ENCODE results near the gene ACP7.

ACP7 gene

DNA sequence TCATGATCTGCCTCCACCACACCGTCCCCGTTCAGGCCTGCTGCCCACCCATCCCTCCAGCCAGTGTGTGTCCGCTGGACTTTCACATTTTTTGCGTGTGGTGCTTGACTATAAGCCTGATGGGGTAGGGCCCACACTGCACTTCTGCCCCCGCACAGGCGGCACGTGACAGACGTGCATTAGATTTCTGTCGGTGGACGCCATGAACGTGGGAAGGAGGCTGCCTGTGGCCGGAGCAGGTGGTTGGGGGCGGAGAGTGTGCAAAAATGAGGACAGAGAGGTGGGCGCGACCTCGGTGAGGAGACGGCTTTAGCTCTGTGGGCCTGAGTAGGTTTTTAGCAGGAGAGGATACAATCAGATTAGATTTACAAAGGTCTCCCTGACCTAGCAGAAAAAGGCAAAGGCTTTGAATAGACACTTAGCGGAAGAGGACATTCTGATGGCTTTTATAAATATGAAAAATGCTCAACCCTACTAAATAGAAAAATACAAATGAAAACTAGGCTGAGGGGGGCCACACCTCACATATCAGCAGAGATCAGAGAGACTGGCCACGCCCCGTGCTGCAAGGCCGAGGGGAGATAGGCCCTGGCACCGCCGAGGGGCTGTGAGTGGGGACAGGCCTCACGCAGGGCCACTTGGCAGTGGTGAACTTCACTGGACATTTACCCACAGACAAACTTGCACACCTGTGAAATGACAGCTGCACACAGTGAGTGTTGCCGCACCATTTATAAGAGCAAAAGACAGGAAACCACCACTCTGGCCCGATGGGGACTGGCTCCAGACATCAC lies 66.8 kb downstream of the ACP7 start:
- Histone ChIP-seq H3F3A (ENCODE audit: insufficient read depth) (no peaks in the 10 kb centered on the region), H3K27me3 (ENCODE audit: low read length) (no peaks in the 10 kb centered on the region), H3K27ac (ENCODE audit: low read depth, low read length) (no peak overlapping the region), H3K4me3 (ENCODE audit: insufficient read depth, low read length, poor library complexity, severe bottlenecking) (no peak overlapping the region), H4K20me1 (ENCODE audit: low read depth, low read length) (no peaks in the 10 kb centered on the region), H3K79me2 (ENCODE audit: insufficient read depth, low read length) (no peaks in the 10 kb centered on the region), H3K9me3 (ENCODE audit: insufficient read depth, low read length) (no peaks in the 10 kb centered on the region), H3K4me2 (ENCODE audit: low read depth, low read length, poor library complexity, severe bottlenecking) (no peak overlapping the region), H3K36me3 (ENCODE audit: low read length) (no peaks in the 10 kb centered on the region), H2AFZ (ENCODE audit: low read depth, low read length, severe bottlenecking) (no peak overlapping the region), H3K9ac (ENCODE audit: low read length) (no peak overlapping the region), H3K9me2 (replicated peaks; ENCODE audit: insufficient read depth, low read length) (no peaks in the 10 kb centered on the region)
- TF ChIP-seq, protein P1, sequence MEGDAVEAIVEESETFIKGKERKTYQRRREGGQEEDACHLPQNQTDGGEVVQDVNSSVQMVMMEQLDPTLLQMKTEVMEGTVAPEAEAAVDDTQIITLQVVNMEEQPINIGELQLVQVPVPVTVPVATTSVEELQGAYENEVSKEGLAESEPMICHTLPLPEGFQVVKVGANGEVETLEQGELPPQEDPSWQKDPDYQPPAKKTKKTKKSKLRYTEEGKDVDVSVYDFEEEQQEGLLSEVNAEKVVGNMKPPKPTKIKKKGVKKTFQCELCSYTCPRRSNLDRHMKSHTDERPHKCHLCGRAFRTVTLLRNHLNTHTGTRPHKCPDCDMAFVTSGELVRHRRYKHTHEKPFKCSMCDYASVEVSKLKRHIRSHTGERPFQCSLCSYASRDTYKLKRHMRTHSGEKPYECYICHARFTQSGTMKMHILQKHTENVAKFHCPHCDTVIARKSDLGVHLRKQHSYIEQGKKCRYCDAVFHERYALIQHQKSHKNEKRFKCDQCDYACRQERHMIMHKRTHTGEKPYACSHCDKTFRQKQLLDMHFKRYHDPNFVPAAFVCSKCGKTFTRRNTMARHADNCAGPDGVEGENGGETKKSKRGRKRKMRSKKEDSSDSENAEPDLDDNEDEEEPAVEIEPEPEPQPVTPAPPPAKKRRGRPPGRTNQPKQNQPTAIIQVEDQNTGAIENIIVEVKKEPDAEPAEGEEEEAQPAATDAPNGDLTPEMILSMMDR (IDR thresholded peaks at IDR 0.05; ENCODE audit: insufficient read depth, low read length, poor library complexity, severe bottlenecking) = no peak
- TF ChIP-seq EZH2phosphoT487 (conservative IDR thresholded peaks at IDR 0.05; ENCODE audit: low read length) = no peak

DNA sequence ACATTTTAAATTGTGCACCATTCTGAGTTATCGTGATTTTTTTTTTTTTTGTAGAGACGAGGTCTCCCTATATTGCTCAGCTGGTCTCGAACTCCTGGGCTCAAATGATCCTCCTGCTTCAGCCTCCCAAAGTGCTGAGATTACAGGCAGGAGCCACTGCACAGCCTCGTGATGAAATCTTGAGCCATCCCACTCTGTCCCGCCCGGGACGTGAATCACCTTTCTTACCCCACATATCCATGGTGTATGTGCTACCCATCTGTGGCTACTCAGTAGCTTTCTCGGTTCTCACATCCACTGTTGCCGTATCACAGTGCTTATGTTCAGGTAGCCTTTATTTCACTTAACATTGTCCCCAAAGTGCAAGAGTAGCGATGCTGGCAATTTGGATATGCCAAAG lies 67.9 kb downstream of the ACP7 start:
- Histone ChIP-seq H3K27me3 (ENCODE audit: low read length) (no peaks in the 10 kb centered on the region), H3K4me3 (ENCODE audit: insufficient read depth, low read length, poor library complexity, severe bottlenecking) (no peak overlapping the region), H3K9ac (ENCODE audit: low read length) (no peak overlapping the region), H2AFZ (ENCODE audit: low read depth, low read length, severe bottlenecking) (no peak overlapping the region), H3K9me3 (ENCODE audit: insufficient read depth, low read length) (no peaks in the 10 kb centered on the region), H4K20me1 (ENCODE audit: low read depth, low read length) (no peaks in the 10 kb centered on the region), H3F3A (ENCODE audit: insufficient read depth) (no peaks in the 10 kb centered on the region), H3K9me2 (replicated peaks; ENCODE audit: insufficient read depth, low read length) (no peaks in the 10 kb centered on the region), H3K4me2 (ENCODE audit: low read depth, low read length, poor library complexity, severe bottlenecking) (no peak overlapping the region), H3K36me3 (ENCODE audit: low read length) (no peaks in the 10 kb centered on the region), H3K79me2 (ENCODE audit: insufficient read depth, low read length) (no peaks in the 10 kb centered on the region), H3K27ac (ENCODE audit: low read depth, low read length) (no peak overlapping the region)
- TF ChIP-seq, protein P1 (IDR thresholded peaks at IDR 0.05; ENCODE audit: insufficient read depth, low read length, poor library complexity, severe bottlenecking) = no peak
- TF ChIP-seq EZH2phosphoT487 (conservative IDR thresholded peaks at IDR 0.05; ENCODE audit: low read length) = no peak

DNA sequence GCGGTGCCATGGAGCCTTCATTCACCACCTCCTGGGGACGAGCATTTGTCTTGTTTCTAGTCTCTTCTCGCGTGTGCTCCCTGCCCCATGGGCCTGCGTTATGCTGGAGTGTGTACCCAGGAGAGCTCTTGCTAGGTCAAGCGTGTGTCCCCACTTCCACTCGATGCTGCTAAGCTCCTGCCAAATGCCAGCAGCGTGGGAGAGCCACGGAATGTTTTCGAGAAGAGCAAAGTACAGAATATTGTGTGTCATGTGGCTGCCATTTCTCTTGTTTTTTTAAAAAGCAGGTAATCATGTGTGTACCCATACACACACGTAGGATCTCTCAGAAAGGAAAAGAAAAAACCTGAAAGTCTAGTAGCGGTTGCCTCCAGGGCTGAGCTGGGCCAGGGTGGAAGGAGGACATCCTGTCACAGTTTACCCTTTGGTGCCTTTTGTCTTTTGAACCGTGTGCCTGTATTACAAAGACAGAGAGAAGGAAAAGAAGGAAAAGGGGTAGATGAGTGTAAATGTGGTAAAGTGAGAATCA lies 70.0 kb downstream of the ACP7 start:
- no peaks in the 10 kb centered on the region for H3K36me3 ChIP-seq (ENCODE audit: low read length)
- H3K4me3 ChIP-seq (ENCODE audit: insufficient read depth, low read length, poor library complexity, severe bottlenecking) = no peak overlapping the region
- H3K27ac ChIP-seq (ENCODE audit: low read depth, low read length) = no peak overlapping the region
- TF ChIP-seq EZH2phosphoT487 (conservative IDR thresholded peaks at IDR 0.05; ENCODE audit: low read length) = no peak
- TF ChIP-seq, protein P1 (IDR thresholded peaks at IDR 0.05; ENCODE audit: insufficient read depth, low read length, poor library complexity, severe bottlenecking) = no peak
- H3K27me3 ChIP-seq (ENCODE audit: low read length) = no peaks in the 10 kb centered on the region
- no peak overlapping the region for H3K9ac ChIP-seq (ENCODE audit: low read length)
- H3K79me2 ChIP-seq (ENCODE audit: insufficient read depth, low read length) = no peaks in the 10 kb centered on the region
- H3K9me3 ChIP-seq (ENCODE audit: insufficient read depth, low read length) = no peaks in the 10 kb centered on the region
- H3F3A ChIP-seq (ENCODE audit: insufficient read depth) = no peaks in the 10 kb centered on the region
- H3K4me2 ChIP-seq (ENCODE audit: low read depth, low read length, poor library complexity, severe bottlenecking) = no peak overlapping the region
- H4K20me1 ChIP-seq (ENCODE audit: low read depth, low read length) = no peaks in the 10 kb centered on the region
- H2AFZ ChIP-seq (ENCODE audit: low read depth, low read length, severe bottlenecking) = no peak overlapping the region
- no peaks in the 10 kb centered on the region for H3K9me2 ChIP-seq (replicated peaks; ENCODE audit: insufficient read depth, low read length)
